HepG2 (cell line): Measurements from ENCODE around the gene USP10. TPM values are rescaled to one million over a fixed set of nuclear protein-coding genes. Genes with fewer than 3 reads are reported as not detected.

Source experiments
- ATAC-seq: fragments of 200-7000 bp; cut with Tn5 transposase; 3 replicates; pipeline ENCODE4 v1.9.1; 2020; ENCODE audit warnings: mild to moderate bottlenecking, moderate library complexity
- BruUV-seq: library from RNA; stranded (reverse); fragments of 400-500 nt; replicated peaks from 2 replicates; lab custom pipeline; 2021; lab: Mats Ljungman, UMichigan
- CTCF ChIA-PET: fragments of 300-600 bp; formaldehyde crosslinking; extraction: SDS; loops from one replicate; lab custom pipeline; 2021; ENCODE audit warnings: low total read pairs, inconsistent platforms, low intra/inter-chr PET ratio; lab: Yijun Ruan, JAX
- POLR2A ChIA-PET: fragments of 350-600 bp; sonication (Branson Sonifier 250); formaldehyde crosslinking; loops from one replicate; lab custom pipeline; 2020; ENCODE audit warnings: antibody characterized with exemption, inconsistent platforms; lab: Yijun Ruan, JAX
- DNase-seq: peaks from one replicate; pipeline ENCODE4 v3.0.0-alpha.2; 2015; ENCODE audit warnings: low spot score
- FAIRE-seq: peaks from 3 replicates; lab custom pipeline; 2011; peaks lifted over from hg19 to GRCh38; lab: Jason Lieb, UNC
- H2AFZ ChIP-seq: one replicate; pipeline ENCODE4 v1.6.1; 2011; ENCODE audit warnings: low read length, inconsistent platforms
- H3K27ac ChIP-seq: fragments of 300-600 bp; 3 replicates; pipeline ENCODE4 v1.8.0; 2011; ENCODE audit warnings: mixed run types, mild to moderate bottlenecking, mixed read lengths, low read length, inconsistent platforms; ENCODE audit not compliant: insufficient read depth; ENCODE audit errors: extremely low read length
- H3K27me3 ChIP-seq, 2 experiments: fragments of 200-600 bp in 1 of 2; 2 replicates in 1 of 2; 3 replicates in 1 of 2; pipeline versions ENCODE4 v1.6.0 to v1.8.0; 2011; ENCODE audit warnings: low read length in 2 of 2, mild to moderate bottlenecking in 2 of 2, moderate library complexity in 2 of 2, inconsistent platforms in 1 of 2; ENCODE audit not compliant: insufficient read depth in 2 of 2, control insufficient read depth in 1 of 2
- H3K36me3 ChIP-seq, 2 experiments: fragments of 200-600 bp in 1 of 2; replicated peaks in 1 of 2; 2 replicates in 1 of 2; 3 replicates in 1 of 2; pipeline versions ENCODE4 v1.5.1 to v1.8.0; 2011; ENCODE audit warnings: low read length in 2 of 2, inconsistent platforms in 1 of 2; ENCODE audit not compliant: insufficient read depth in 2 of 2, control insufficient read depth in 1 of 2
- H3K4me1 ChIP-seq: 2 replicates; pipeline ENCODE4 v1.5.1; 2012; ENCODE audit warnings: low read length, inconsistent platforms; ENCODE audit not compliant: insufficient read depth
- H3K4me2 ChIP-seq: 2 replicates; pipeline ENCODE4 v1.6.0; 2011; ENCODE audit warnings: low read depth, low read length, inconsistent platforms
- H3K4me3 ChIP-seq, 3 experiments: fragments of 200-600 bp in 1 of 3; sonication (generic), shearing (Covaris generic) in 1 of 3; replicated peaks in 1 of 3; 2 replicates each; pipeline ENCODE4 v1.5.1; 2011 to 2016; ENCODE audit warnings: low read length in 3 of 3, inconsistent platforms in 2 of 3, low read depth in 2 of 3, mild to moderate bottlenecking in 2 of 3, control low read depth in 1 of 3, mixed read lengths in 1 of 3; ENCODE audit not compliant: insufficient read depth in 1 of 3
- H3K79me2 ChIP-seq: one replicate; pipeline ENCODE4 v1.6.1; 2011; ENCODE audit warnings: low read length, inconsistent platforms; ENCODE audit not compliant: insufficient read depth
- H3K9ac ChIP-seq: 2 replicates; pipeline ENCODE4 v1.6.0; 2011; ENCODE audit warnings: mild to moderate bottlenecking, low read depth, low read length, inconsistent platforms; ENCODE audit not compliant: insufficient read depth
- H3K9me3 ChIP-seq: 2 replicates; pipeline ENCODE4 v1.5.1; 2012; ENCODE audit warnings: mild to moderate bottlenecking, low read length
- H4K20me1 ChIP-seq: 2 replicates; pipeline ENCODE4 v1.6.0; 2011; ENCODE audit warnings: inconsistent platforms, mild to moderate bottlenecking, low read length, moderate library complexity; ENCODE audit not compliant: insufficient read depth
- AGO1 ChIP-seq: fragments of 200-400 bp; formaldehyde crosslinking; IDR thresholded peaks from 2 replicates; pipeline ENCODE4 v1.6.1; 2017; ENCODE audit warnings: mild to moderate bottlenecking, low read depth, low read length, moderate library complexity; ENCODE audit not compliant: poor library complexity, severe bottlenecking
- ATF7 ChIP-seq, 2 experiments: fragments of 450-650 bp in 1 of 2; sonication (generic) in 1 of 2; formaldehyde crosslinking in 1 of 2; IDR thresholded peaks; 2 replicates each; pipeline versions ENCODE4 v1.4.0 to v1.6.1; 2016 to 2020; ENCODE audit warnings: antibody characterized with exemption in 1 of 2, mild to moderate bottlenecking in 1 of 2, missing genetic modification reagents in 1 of 2
- KLF6 ChIP-seq: IDR thresholded peaks from 2 replicates; pipeline ENCODE4 v1.8.0; 2016; ENCODE audit warnings: missing biosample characterization, missing genetic modification reagents
- RORA ChIP-seq: sonication (generic); formaldehyde crosslinking; IDR thresholded peaks from 2 replicates; pipeline ENCODE4 v1.5.0; 2020; ENCODE audit warnings: mild to moderate bottlenecking, missing genetic modification reagents, moderate library complexity
- ZNF180 ChIP-seq: sonication (generic); formaldehyde crosslinking; IDR thresholded peaks from 2 replicates; pipeline ENCODE4 v1.4.0; 2020; ENCODE audit warnings: low read depth, missing genetic modification reagents, borderline replicate concordance
- ZNF343 ChIP-seq: sonication (generic); formaldehyde crosslinking; IDR thresholded peaks from 2 replicates; pipeline ENCODE4 v1.4.0; 2020; ENCODE audit warnings: mild to moderate bottlenecking, missing genetic modification reagents
- ZNF501 ChIP-seq: sonication (generic); formaldehyde crosslinking; IDR thresholded peaks from 2 replicates; pipeline ENCODE4 v1.5.1; 2020; ENCODE audit warnings: mild to moderate bottlenecking, moderate library complexity, missing genetic modification reagents
- ZNF558 ChIP-seq: sonication (generic); formaldehyde crosslinking; IDR thresholded peaks from 2 replicates; pipeline ENCODE4 v1.9.0; 2022; ENCODE audit warnings: mild to moderate bottlenecking, missing genetic modification reagents, borderline replicate concordance
- ZNF614 ChIP-seq: IDR thresholded peaks from 2 replicates; pipeline ENCODE4 v1.6.1; 2018; ENCODE audit warnings: missing biosample characterization, missing genetic modification reagents, inconsistent platforms, borderline replicate concordance
- WGBS: methylation state at CpG from one replicate; pipeline ENCODE4 v1.1.6; 2017; ENCODE audit warnings: low lambda C conversion rate; 5-methylcytosine and 5-hydroxymethylcytosine counted together
- in situ Hi-C: cut with HindIII; loops from 2 replicates; pipeline ENCODE4 v1.10.0; 2017; ENCODE audit warnings: low pct_unique_long_range_greater_than_20kb; ENCODE audit not compliant: extremely low pct_ligation_motif_present
- intact Hi-C: fragments of 100-400 bp; cut with micrococcal nuclease; formaldehyde crosslinking; loops from one replicate; pipeline ENCODE4 v1.10.0; 2022; ENCODE audit not compliant: unreplicated experiment
- polyA plus RNA-seq, 8 experiments: library from polyadenylated mRNA; depleted of rRNA in 3 of 8; stranded (reverse) in 7 of 8; unstranded in 1 of 8; fragments of >200 nt; fragmentation: Illumina TruSeq in 4 of 8; extraction: Trizol in 4 of 8; gene quantifications; 2 replicates each; pipeline versions ENCODE4 v1.2.1 to v1.2.3, GENCODE V29; 2011 to 2016; ENCODE audit warnings: low read depth in 4 of 8, missing spikeins in 1 of 8, mixed read lengths in 1 of 8; ENCODE audit not compliant: insufficient read depth in 1 of 8
- total RNA-seq, 5 experiments: library from RNA; depleted of rRNA; stranded (reverse); fragments of >200 nt; fragmentation: Illumina TruSeq; extraction: Trizol; gene quantifications; 2 replicates each; pipeline ENCODE4 v1.2.3, GENCODE V29; 2016; ENCODE audit warnings: low read depth in 1 of 5
- TF ChIP-seq, protein P1 (sequence below): fragments of 450-650 bp; IDR thresholded peaks from 2 replicates; pipeline ENCODE4 v1.6.1; 2016
- TF ChIP-seq, protein P2 (sequence below): IDR thresholded peaks from 2 replicates; pipeline ENCODE4 v1.6.1; 2016; ENCODE audit warnings: low read depth

USP10 gene
- total and polyA plus RNA-seq, 2 of the 13 experiments (the other 11 are each of a cell fraction or from before 2014, with no cell fraction given): 79.1 to 122 TPM

DNA sequence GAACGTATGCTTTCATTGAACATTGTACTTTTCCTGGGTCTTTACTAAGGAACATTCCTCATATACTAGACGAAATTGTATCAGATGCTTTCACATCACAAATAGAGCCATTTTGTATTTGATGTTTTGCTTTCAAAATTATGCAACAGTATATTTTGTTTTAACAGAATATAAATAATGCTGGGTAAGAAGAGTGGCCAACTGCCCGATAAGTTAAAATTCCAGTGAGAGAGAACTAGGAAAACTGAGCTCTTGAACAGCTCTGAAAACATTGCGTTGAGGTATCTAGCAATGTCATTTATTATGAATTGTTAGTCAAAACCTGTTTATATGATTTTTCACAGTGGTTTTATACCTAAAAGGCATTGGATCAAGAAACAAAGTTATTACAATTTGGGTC is 50.8 kb downstream of the USP10 start:
- no peak overlapping the region for H2AFZ ChIP-seq
- in situ Hi-C loops: no loop called here
- POLR2A ChIA-PET: no interaction called here

More for the DNA sequence above, 50.8 kb downstream of the USP10 start:
- TF ChIP-seq ATF7 (IDR thresholded peaks at IDR 0.05) (no peak), ATF7 (CRISPR knock-in tag; IDR thresholded peaks at IDR 0.05) (no peak), AGO1 (no peak), ZNF614 (CRISPR knock-in tag) (no peak), ZNF343 (CRISPR knock-in tag) (no peak), ZNF501 (no peak), ZNF180 (CRISPR knock-in tag) (no peak), RORA (CRISPR knock-in tag) (no peak), KLF6 (CRISPR knock-in tag) (no peak), ZNF558 (CRISPR knock-in tag) (no peak)
- TF ChIP-seq, protein P1, sequence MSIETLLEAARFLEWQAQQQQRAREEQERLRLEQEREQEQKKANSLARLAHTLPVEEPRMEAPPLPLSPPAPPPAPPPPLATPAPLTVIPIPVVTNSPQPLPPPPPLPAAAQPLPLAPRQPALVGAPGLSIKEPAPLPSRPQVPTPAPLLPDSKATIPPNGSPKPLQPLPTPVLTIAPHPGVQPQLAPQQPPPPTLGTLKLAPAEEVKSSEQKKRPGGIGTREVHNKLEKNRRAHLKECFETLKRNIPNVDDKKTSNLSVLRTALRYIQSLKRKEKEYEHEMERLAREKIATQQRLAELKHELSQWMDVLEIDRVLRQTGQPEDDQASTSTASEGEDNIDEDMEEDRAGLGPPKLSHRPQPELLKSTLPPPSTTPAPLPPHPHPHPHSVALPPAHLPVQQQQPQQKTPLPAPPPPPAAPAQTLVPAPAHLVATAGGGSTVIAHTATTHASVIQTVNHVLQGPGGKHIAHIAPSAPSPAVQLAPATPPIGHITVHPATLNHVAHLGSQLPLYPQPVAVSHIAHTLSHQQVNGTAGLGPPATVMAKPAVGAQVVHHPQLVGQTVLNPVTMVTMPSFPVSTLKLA: no peak
- TF ChIP-seq, protein P2, sequence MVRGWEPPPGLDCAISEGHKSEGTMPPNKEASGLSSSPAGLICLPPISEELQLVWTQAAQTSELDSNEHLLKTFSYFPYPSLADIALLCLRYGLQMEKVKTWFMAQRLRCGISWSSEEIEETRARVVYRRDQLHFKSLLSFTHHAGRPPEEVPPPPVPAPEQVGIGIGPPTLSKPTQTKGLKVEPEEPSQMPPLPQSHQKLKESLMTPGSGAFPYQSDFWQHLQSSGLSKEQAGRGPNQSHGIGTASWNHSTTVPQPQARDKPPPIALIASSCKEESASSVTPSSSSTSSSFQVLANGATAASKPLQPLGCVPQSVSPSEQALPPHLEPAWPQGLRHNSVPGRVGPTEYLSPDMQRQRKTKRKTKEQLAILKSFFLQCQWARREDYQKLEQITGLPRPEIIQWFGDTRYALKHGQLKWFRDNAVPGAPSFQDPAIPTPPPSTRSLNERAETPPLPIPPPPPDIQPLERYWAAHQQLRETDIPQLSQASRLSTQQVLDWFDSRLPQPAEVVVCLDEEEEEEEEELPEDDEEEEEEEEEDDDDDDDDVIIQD (CRISPR knock-in tag): no peak
- H4K20me1 ChIP-seq: peaks cover 49% of the 10 kb centered on the region
- H3K9ac ChIP-seq: no peak overlapping the region
- DNase-seq (no peak), FAIRE-seq (peak; percentile 18), ATAC-seq (no peak)
- no peak overlapping the region for H3K27ac ChIP-seq
- no TSS peak for BruUV-seq
- no peaks in the 10 kb centered on the region for H3K27me3 ChIP-seq
- 97% methylated on average over 4 of the region's 4 CpGs for WGBS
- intact Hi-C loops: no loop called here
- no peak overlapping the region for H3K4me2 ChIP-seq
- no peaks in the 10 kb centered on the region for H3K9me3 ChIP-seq
- peaks cover 14% of the 10 kb centered on the region for H3K4me1 ChIP-seq
- H3K79me2 ChIP-seq: peaks cover 64% of the 10 kb centered on the region
- H3K4me3 ChIP-seq: no peak overlapping the region
- CTCF ChIA-PET: no interaction called here
- H3K36me3 ChIP-seq: peaks cover 19 to 51% of the 10 kb centered on the region in 2 experiments
